LNCAP (cell line): Measurements from ENCODE around the gene CLCN1.
A peak's percentile ranks its signal among the peaks of the same experiment; 100 is the strongest.

Experiments used
- CTCF ChIP-seq: fragments of 450-650 bp; IDR thresholded peaks from 2 replicates; pipeline ENCODE4 v1.5.1; 2017; ENCODE audit warnings: mild to moderate bottlenecking

CLCN1 gene

GRCh38 chr7:143296686-143297085 is 19.2 kb upstream of the CLCN1 start:
- TF ChIP-seq CTCF = no peak

- no peak for TF ChIP-seq CTCF
Observed at GRCh38 chr7:143299346-143299745, 16.6 kb upstream of the CLCN1 start.

- peak; percentile 49; the same call in 1 of the 2 replicates for TF ChIP-seq CTCF
Observed at GRCh38 chr7:143299840-143300239, 16.1 kb upstream of the CLCN1 start.

GRCh38 chr7:143300959-143301935 is 14.7 kb upstream of the CLCN1 start:
- no peak for TF ChIP-seq CTCF

GRCh38 chr7:143303733-143304132 is 12.2 kb upstream of the CLCN1 start:
- TF ChIP-seq CTCF = no peak

- TF ChIP-seq CTCF = no peak
Observed at GRCh38 chr7:143304938-143305337, 11.0 kb upstream of the CLCN1 start.

GRCh38 chr7:143305423-143306070 is 10.4 kb upstream of the CLCN1 start:
- TF ChIP-seq CTCF = peak; percentile 98
